ENCODE results near the gene PPRC1. TPM values are rescaled to one million over a fixed set of nuclear protein-coding genes. Genes with fewer than 3 reads are reported as not detected.

The PPRC1 gene
- total RNA-seq, 1 donor from 2014 or later = 38.3 TPM

DNA sequence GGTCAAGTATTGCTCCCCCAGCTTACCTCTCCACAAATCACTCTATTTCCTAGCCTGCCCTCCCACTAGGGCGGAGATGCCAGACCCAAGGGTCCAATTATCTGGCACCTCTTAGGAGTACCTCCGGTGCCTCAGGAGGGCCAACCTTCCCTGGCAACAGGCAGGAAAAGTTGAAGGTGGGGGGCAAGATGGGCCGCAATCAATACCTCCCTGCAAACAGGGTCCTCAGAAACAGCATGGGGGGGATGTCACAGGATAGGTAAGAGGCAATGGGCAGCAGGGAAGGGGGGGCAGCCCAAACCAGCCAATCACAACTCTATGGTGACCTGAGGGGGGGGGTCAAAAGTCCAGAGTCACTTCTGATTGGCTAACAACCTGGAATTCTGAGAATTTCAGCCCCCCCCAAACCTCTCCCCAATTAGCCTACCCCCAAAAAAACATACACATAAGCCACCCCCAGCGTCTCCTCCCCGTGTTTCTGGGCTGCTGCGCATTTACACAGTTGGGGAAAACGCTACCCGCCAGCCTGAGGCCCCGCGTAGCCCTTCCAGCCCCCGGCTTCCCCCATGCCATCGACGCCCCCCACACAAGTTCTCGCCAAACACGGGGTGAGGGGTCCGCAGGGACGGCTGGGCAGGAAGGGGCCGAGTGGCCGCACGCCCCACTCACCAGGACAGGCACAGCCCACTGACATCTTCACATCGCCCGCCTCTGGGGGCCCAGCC is 13.3 kb upstream of the PPRC1 start:
- peak; percentile 80 for DNase-seq
- H3K27me3 ChIP-seq = no peaks in the 10 kb centered on the region

DNA sequence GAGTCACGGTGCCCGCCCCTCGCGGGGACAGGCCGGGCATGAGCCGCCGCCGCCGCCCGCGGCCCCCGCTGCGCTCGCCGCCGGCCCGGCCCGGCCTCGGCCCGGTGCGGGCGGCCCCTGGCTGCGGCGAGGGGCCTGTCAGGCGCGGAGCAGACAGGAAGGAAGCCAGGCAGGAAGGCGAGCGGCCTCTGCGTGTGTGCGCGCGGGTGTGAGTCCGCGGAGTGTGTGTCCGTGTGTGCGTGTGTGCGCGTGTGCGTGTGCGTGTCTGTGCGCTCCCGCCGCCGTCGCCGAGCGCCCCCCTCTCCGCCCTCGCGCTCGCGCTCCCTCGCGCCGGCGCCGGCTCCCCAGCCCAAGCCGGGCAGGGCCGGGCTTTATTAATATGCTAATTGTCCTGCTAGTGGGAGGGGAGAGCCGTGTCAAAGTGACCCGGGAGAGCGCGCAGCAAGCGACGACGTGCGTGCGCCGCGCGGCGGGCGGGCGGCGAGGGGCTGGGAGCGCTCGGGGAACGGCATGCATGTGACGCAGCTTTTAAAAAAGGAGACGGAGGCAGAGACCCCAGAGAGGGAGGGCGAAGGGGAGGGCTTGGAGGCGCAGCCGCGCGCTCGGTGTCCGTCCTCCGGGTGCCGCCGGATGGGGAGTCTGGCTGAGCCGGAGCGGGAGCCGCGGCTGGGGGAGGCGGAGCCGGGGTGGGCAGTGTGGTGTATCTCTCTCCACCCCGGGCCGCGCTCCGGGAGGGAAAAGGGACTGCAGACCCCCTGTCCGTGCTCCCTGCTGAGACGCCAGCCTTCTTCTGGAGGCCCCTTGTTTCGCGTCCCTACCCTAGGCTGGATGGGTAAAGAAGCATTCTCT is 12.5 kb upstream of the PPRC1 start, which contains the start of gene LDB1:
Gene LDB1, minus strand, starts transcription at position 227 of the 849 bp plus-strand sequence. CDS start 258 bp downstream, outside the sequence.
- H3K27ac ChIP-seq = peak within 1 kb of the TSS; percentile 99
- TF ChIP-seq, protein P1, sequence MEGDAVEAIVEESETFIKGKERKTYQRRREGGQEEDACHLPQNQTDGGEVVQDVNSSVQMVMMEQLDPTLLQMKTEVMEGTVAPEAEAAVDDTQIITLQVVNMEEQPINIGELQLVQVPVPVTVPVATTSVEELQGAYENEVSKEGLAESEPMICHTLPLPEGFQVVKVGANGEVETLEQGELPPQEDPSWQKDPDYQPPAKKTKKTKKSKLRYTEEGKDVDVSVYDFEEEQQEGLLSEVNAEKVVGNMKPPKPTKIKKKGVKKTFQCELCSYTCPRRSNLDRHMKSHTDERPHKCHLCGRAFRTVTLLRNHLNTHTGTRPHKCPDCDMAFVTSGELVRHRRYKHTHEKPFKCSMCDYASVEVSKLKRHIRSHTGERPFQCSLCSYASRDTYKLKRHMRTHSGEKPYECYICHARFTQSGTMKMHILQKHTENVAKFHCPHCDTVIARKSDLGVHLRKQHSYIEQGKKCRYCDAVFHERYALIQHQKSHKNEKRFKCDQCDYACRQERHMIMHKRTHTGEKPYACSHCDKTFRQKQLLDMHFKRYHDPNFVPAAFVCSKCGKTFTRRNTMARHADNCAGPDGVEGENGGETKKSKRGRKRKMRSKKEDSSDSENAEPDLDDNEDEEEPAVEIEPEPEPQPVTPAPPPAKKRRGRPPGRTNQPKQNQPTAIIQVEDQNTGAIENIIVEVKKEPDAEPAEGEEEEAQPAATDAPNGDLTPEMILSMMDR (IDR thresholded peaks at IDR 0.05) = peak; percentile 5
- peak; percentile 91 for DNase-seq
- intact Hi-C loops (cut with DNase I) = no loop called here
- peaks cover 41% of the 10 kb centered on the region for H3K4me1 ChIP-seq
- H3K9me3 ChIP-seq = no peaks in the 10 kb centered on the region
- ATAC-seq = peak; percentile 82
- H3K4me3 ChIP-seq = peak within 1 kb of the TSS; percentile 83
- no peaks in the 10 kb centered on the region for H3K27me3 ChIP-seq
- H3K36me3 ChIP-seq = no peaks in the 10 kb centered on the region

More for the DNA sequence above, 13.3 kb upstream of the PPRC1 start:
- TF ChIP-seq, protein P1 (IDR thresholded peaks at IDR 0.05) = no peak
- peak; percentile 43 for ATAC-seq
- intact Hi-C loops (cut with DNase I) = no loop called here
- Histone ChIP-seq H3K36me3 (no peaks in the 10 kb centered on the region), H3K27ac (peak overlapping the region; percentile 99), H3K4me3 (peak overlapping the region; percentile 83), H3K4me1 (peaks cover 46% of the 10 kb centered on the region), H3K9me3 (no peaks in the 10 kb centered on the region)

GRCh38 chr10:102120991-102121738 is 11.7 kb upstream of the PPRC1 start:
- no peaks in the 10 kb centered on the region for H3K36me3 ChIP-seq
- intact Hi-C loops (cut with DNase I) = no loop called here
- TF ChIP-seq, protein P1 (IDR thresholded peaks at IDR 0.05) = no peak
- peak overlapping the region; percentile 99 for H3K27ac ChIP-seq
- peak overlapping the region; percentile 83 for H3K4me3 ChIP-seq
- H3K9me3 ChIP-seq = no peaks in the 10 kb centered on the region
- no peaks in the 10 kb centered on the region for H3K27me3 ChIP-seq
- ATAC-seq = peak; percentile 16
- DNase-seq = peak; percentile 76
- peaks cover 33% of the 10 kb centered on the region for H3K4me1 ChIP-seq

GRCh38 chr10:102121739-102122372 is 11.0 kb upstream of the PPRC1 start:
- Histone ChIP-seq H3K27me3 (no peaks in the 10 kb centered on the region), H3K4me3 (peak overlapping the region; percentile 83), H3K36me3 (no peaks in the 10 kb centered on the region), H3K27ac (peak overlapping the region; percentile 99), H3K9me3 (no peaks in the 10 kb centered on the region), H3K4me1 (peaks cover 26% of the 10 kb centered on the region)
- no peak for DNase-seq
- ATAC-seq = no peak
- TF ChIP-seq, protein P1 (IDR thresholded peaks at IDR 0.05) = no peak
- intact Hi-C loops (cut with DNase I) = no loop called here

DNA sequence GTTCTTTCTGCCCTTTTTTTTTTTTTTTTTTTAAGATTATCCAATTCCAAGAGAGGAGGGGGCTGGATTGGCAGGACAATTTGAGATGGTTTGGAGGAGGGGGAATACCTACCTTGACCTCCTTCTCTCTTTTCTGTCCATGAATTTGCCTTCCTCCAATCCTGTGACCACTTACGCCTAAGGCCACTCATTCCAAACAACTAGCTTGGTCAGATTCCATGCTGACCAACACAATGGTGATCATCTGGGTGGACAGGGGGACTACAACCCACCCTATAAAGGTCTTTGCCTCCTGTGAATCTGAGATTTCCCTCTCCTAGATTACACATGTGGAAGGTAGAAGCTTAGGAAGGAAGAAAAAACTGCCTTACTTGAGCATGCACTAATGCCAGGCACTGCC is 10.4 kb upstream of the PPRC1 start:
- intact Hi-C loops (cut with DNase I) = no loop called here
- Histone ChIP-seq H3K36me3 (no peaks in the 10 kb centered on the region), H3K27ac (peak overlapping the region; percentile 99), H3K27me3 (no peaks in the 10 kb centered on the region), H3K9me3 (no peaks in the 10 kb centered on the region), H3K4me1 (peaks cover 20% of the 10 kb centered on the region), H3K4me3 (no peak overlapping the region)
- DNase-seq (no peak), ATAC-seq (no peak)
- TF ChIP-seq, protein P1 (IDR thresholded peaks at IDR 0.05) = no peak
